OCI-LY3 (cell line): ENCODE measurements around the gene MCM7.

ENCODE experiments used
- H2AFZ ChIP-seq: fragments of 200-600, 300-600 bp; shearing (Covaris generic); 2 replicates; pipeline ENCODE4 v1.6.0; 2014; ENCODE audit warnings: antibody characterized with exemption, low read depth, low read length
- H3K27ac ChIP-seq: fragments of 200-600, 300-600 bp; sonication (generic); 2 replicates; pipeline ENCODE4 v1.5.1; 2014; ENCODE audit warnings: mild to moderate bottlenecking, low read length, moderate library complexity, mixed read lengths
- H3K27me3 ChIP-seq: fragments of 200-600, 300-600 bp; sonication (generic); 2 replicates; pipeline ENCODE4 v1.6.1; 2014; ENCODE audit warnings: low read depth, low read length, mixed read lengths
- H3K36me3 ChIP-seq: fragments of 200-600, 300-600 bp; sonication (generic); replicated peaks from 2 replicates; pipeline ENCODE3; 2014; ENCODE audit warnings: low read depth, low read length, mixed read lengths
- H3K4me1 ChIP-seq: fragments of 300-600, 200-600 bp; sonication (generic); 2 replicates; pipeline ENCODE4 v1.6.1; 2014; ENCODE audit warnings: low read length, mixed read lengths
- H3K4me2 ChIP-seq: fragments of 200-600, 300-600 bp; sonication (generic); 2 replicates; pipeline ENCODE4 v1.6.1; 2014; ENCODE audit warnings: low read length, mixed read lengths
- H3K4me3 ChIP-seq: fragments of 300-600, 200-600 bp; sonication (generic); 2 replicates; pipeline ENCODE4 v1.5.1; 2014; ENCODE audit warnings: antibody characterized with exemption, mild to moderate bottlenecking, low read length, moderate library complexity
- H3K79me2 ChIP-seq: fragments of 300-600, 200-600 bp; shearing (Covaris generic); 2 replicates; pipeline ENCODE4 v1.6.1; 2014; ENCODE audit warnings: mild to moderate bottlenecking, low read length, mixed read lengths
- H3K9ac ChIP-seq: fragments of 300-600, 200-600 bp; shearing (Covaris generic); 2 replicates; pipeline ENCODE4 v1.6.0; 2014; ENCODE audit warnings: mild to moderate bottlenecking, low read length, moderate library complexity
- H3K9me3 ChIP-seq: fragments of 200-600, 300-600 bp; shearing (Covaris generic); 2 replicates; pipeline ENCODE4 v1.6.1; 2014; ENCODE audit warnings: low read length, mixed read lengths; ENCODE audit not compliant: insufficient read depth
- H4K20me1 ChIP-seq: fragments of 200-600, 300-600 bp; sonication (generic); 2 replicates; pipeline ENCODE4 v1.6.1; 2016; ENCODE audit warnings: low read length, mixed read lengths; ENCODE audit not compliant: insufficient read depth
- EZH2phosphoT487 ChIP-seq: fragments of 200-600 bp; shearing (Covaris generic); IDR thresholded peaks from 2 replicates; pipeline ENCODE4 v1.6.1; 2018; ENCODE audit warnings: antibody characterized with exemption, mixed run types, low read depth
- TF ChIP-seq, protein P1 (sequence below): fragments of 200-600, 300-600 bp; sonication (generic); IDR thresholded peaks from 2 replicates; pipeline ENCODE4 v1.5.1; 2014; ENCODE audit warnings: antibody characterized with exemption, low read length, low read depth

The MCM7 gene

GRCh38 chr7:100119970-100120732, 19.0 kb upstream of the MCM7 start:
- peak overlapping the region; percentile 54 for H3K27ac ChIP-seq
- H3K4me2 ChIP-seq: peak overlapping the region; percentile 95
- H4K20me1 ChIP-seq: no peaks in the 10 kb centered on the region
- H3K79me2 ChIP-seq: peaks cover 12% of the 10 kb centered on the region
- peak overlapping the region; percentile 87 for H3K4me3 ChIP-seq
- TF ChIP-seq, protein P1, sequence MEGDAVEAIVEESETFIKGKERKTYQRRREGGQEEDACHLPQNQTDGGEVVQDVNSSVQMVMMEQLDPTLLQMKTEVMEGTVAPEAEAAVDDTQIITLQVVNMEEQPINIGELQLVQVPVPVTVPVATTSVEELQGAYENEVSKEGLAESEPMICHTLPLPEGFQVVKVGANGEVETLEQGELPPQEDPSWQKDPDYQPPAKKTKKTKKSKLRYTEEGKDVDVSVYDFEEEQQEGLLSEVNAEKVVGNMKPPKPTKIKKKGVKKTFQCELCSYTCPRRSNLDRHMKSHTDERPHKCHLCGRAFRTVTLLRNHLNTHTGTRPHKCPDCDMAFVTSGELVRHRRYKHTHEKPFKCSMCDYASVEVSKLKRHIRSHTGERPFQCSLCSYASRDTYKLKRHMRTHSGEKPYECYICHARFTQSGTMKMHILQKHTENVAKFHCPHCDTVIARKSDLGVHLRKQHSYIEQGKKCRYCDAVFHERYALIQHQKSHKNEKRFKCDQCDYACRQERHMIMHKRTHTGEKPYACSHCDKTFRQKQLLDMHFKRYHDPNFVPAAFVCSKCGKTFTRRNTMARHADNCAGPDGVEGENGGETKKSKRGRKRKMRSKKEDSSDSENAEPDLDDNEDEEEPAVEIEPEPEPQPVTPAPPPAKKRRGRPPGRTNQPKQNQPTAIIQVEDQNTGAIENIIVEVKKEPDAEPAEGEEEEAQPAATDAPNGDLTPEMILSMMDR: no peak
- TF ChIP-seq EZH2phosphoT487: no peak
- no peaks in the 10 kb centered on the region for H3K9me3 ChIP-seq
- no peaks in the 10 kb centered on the region for H3K27me3 ChIP-seq
- peaks cover 6% of the 10 kb centered on the region for H3K36me3 ChIP-seq
- peaks cover 14% of the 10 kb centered on the region for H3K4me1 ChIP-seq
- H2AFZ ChIP-seq: peak overlapping the region; percentile 80
- peak overlapping the region; percentile 69 for H3K9ac ChIP-seq

DNA sequence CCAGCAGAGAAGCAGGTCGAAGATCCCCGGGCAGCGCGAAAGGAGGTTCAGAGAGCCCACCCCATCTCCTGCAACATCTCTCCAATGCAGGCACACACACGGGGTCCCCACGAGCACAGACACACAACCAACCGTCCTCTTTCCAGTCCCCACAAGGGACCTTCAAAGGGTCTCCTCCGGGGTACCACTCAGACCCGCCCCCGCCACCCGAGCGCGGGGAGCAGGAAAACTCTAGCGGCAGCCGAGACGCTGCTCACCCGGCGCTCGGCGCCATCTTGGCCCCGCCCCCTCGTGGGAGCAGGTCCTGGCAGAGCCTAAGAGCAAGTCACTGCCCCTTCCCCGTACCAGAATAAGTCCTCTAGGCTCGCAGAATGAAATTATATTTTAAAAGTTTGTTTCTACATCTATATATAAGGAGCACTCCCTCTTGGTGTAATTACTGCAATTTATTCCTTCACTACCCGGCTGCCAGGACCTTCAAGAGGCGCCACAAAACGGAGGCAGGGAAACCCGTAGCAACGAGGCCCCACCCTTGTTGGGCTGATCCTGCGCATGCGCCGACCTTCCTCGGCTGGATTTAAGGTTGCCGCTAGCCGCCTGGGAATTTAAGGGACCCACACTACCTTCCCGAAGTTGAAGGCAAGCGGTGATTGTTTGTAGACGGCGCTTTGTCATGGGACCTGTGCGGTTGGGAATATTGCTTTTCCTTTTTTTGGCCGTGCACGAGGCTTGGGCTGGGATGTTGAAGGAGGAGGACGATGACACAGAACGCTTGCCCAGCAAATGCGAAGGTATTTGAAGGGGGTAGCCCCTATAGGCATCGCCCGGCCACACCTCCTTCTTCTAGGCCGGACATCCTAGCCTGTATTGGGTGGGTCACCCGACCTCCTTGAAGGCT, 18.1 kb upstream of the MCM7 start, which contains the start of the genes CNPY4 and TAF6:
Gene CNPY4, plus strand, starts transcription at position 563 of the 898 bp plus-strand sequence. Its CDS starts 111 bp downstream, at position 674.
Gene TAF6, minus strand, starts transcription at position 287 of the 898 bp plus-strand sequence. CDS start 5,149 bp downstream, outside the sequence.
- Histone ChIP-seq H3K36me3 (peaks cover 3% of the 10 kb centered on the region), H2AFZ (peak within 1 kb of the TSS; percentile 80), H3K9me3 (no peaks in the 10 kb centered on the region), H3K79me2 (peaks cover 12% of the 10 kb centered on the region), H3K27ac (peak within 1 kb of the TSS; percentile 54), H3K27me3 (no peaks in the 10 kb centered on the region), H4K20me1 (no peaks in the 10 kb centered on the region), H3K9ac (peak within 1 kb of the TSS; percentile 69), H3K4me2 (peak within 1 kb of the TSS; percentile 95), H3K4me3 (peak within 1 kb of the TSS; percentile 87), H3K4me1 (peaks cover 14% of the 10 kb centered on the region)
- TF ChIP-seq EZH2phosphoT487: no peak
- TF ChIP-seq, protein P1: no peak

- H3K79me2 ChIP-seq: peaks cover 12% of the 10 kb centered on the region
- peak overlapping the region; percentile 69 for H3K9ac ChIP-seq
- TF ChIP-seq EZH2phosphoT487: no peak
- TF ChIP-seq, protein P1: no peak
- H3K4me2 ChIP-seq: peak overlapping the region; percentile 95
- H3K4me3 ChIP-seq: peak overlapping the region; percentile 87
- H3K9me3 ChIP-seq: no peaks in the 10 kb centered on the region
- H3K36me3 ChIP-seq: no peaks in the 10 kb centered on the region
- peak overlapping the region; percentile 80; the same call in 1 of the 2 replicates for H2AFZ ChIP-seq
- no peaks in the 10 kb centered on the region for H3K27me3 ChIP-seq
- H3K4me1 ChIP-seq: peaks cover 14% of the 10 kb centered on the region
- peak overlapping the region; percentile 54; the same call in 1 of the 2 replicates for H3K27ac ChIP-seq
- H4K20me1 ChIP-seq: no peaks in the 10 kb centered on the region
Measured at GRCh38 chr7:100118388-100119071, 17.3 kb upstream of the MCM7 start.
